Measurements from ENCODE around the gene EHBP1L1.
A peak's percentile ranks its signal among the peaks of the same experiment; 100 is the strongest.
"Not testable (repeated sequence)": the region's sequence is repeated elsewhere in the genome, so short reads cannot be mapped to it uniquely, and the experiment has no call there.

EHBP1L1 gene

DNA sequence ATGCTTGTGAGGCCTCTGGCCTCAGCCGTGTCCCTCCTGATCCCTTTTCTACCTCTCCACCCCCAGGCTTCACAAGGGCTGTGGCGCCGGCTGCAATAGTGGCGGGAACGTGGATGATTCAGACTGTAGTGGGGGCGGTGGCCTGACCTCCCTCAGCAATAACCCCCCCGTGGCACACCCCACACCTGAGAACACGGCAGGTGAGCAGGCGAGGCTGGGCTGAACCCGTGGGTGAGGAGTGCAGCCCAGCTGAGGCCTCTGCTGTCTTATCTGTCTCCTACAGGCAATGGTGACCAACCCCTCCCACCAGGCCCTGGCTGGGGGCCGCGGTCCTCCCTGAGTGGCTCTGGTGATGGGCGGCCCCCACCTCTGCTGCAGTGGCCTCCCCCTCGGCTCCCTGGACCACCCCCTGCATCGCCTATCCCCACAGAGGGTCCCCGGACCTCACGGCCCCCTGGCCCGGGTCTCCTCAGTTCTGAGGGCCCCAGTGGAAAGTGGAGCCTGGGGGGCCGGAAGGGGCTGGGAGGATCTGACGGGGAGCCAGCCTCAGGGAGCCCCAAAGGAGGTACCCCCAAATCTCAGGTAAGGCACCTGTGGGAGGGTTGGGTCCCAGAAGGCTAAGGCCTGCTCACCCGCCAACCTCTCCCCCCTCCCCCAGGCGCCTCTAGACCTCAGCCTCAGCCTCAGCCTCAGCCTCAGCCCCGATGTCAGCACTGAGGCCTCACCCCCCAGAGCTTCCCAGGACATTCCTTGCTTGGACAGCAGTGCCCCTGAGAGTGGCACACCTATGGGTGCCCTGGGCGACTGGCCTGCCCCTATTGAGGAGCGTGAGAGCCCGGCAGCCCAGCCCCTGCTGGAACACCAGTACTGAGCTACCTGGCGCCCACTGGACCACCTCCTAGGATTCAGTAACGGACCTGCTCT lies 60.5 kb downstream of the EHBP1L1 start:
- no peak for DNase-seq (ENCODE audit: low spot score)

DNA sequence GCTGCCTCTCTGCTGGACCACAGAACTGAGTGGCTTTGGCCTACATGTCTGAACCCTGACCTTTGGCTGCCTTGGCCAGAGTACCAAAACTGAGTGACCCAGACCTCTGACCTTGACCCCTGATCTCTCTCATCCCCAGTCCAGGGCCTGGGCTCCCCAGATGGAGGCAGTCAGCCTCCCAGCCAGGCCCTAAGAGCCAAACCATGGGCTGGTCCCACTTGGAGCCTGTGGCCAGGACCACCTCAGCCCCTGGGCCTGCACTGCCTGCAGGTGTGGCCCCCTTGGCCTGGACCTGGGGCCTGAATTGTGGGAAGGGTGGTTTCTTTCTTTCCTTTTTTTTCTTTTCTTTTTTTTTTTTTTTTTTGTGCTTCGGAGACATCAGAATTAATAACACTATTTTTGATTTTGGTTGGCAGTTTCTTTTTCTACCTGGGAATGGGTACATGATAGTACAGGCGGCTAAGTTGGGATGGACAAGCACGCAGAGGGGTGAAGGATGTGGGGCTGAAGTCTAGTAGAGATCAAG lies 61.2 kb downstream of the EHBP1L1 start:
- no peak for DNase-seq (ENCODE audit: low spot score)

DNA sequence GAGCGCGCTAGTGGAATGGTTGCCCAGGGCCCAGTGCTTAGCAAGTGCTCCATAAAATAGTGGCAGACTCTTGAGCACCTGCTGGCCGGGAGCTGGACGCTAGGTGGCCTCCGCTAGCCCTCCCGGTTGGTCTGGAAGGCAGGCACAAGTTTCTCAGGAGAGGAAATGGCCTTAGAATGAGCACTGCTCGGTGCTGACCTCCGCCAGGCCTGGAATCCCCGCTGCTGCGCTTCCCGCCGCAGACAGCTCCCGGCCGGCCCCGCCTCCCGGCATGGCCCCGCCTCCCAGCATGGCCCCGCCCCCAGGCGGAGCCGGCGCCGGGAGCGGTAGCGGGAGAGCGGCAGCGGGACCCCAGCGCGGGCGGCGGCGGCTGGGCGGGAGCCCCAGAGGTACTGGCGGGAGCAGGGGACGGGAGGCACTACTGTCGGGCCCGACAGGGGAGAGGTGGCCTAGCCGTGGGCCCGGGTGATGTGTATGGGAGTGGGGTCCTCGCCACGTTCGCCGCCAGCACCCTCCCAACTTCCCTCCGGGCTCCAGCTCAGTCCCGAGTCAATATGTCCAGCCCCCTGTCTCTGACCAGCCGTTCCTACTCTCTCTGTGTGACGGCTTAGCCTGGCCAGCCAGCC lies 62.1 kb downstream of the EHBP1L1 start, which contains the start of gene SIPA1:
Gene SIPA1 (plus strand): TSS at position 308 of the 626 bp plus-strand sequence. CDS start 2,821 bp downstream, outside the sequence.
- peak; percentile 91 for DNase-seq (ENCODE audit: low spot score)

DNA sequence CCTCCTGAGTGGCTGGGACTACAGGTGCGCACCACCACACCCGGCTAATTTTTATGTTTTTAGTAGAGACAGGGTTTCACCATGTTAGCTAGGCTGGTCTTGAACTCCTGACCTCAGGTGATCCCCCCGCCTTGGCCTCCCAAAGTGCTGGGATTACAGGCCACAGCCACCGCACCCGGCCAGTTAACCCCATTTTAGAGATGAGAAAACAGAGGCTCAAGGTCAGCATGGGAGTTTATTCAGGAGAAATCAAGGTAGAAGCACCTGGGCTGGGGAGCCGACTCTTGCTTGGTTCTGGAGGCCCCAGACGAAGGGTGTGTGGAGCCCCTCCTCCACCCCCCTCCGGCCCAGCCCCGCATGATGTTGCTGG lies 63.4 kb downstream of the EHBP1L1 start:
- DNase-seq (ENCODE audit: low spot score): not testable (repeated sequence)

DNA sequence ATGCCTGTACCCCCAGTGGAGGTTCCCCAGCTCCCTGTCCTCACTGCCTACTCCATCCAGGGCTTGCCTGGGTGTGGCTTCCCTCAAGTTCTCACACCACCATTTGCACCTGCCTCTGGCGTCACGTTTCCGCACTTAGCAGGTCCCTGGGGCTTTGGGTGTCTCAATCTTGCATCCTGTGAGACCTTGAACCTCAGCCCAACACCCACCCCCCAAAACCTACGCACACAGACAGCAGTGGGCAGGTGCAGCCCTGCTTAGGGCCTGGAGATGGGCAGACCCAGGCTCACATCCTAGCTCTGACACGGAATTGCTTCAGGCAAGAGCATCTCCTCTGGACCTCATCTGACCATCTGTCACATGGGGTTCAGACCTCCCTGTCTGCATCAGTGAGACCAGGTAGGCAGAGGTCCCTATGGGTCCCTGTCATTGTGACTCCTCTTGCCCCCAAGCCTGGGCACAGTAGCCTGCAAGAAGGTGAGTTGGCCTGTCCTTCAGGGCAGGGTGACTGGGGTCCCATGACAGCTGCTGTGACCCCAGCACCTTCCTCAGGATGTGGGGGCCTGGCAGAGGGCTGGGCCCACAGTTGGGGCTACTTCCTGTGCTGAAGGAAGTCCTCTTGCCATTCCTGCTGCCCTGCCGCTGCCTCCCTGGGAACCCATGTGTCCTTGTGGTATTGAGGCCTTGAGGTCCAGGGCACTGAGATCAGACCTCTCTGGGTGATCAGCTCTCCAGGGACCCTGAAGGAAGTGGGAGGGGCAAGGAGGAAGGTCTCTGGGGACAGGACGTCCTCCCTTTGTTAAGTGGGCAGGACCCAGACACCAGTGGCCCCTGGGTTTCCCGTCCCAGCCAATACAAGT lies 64.0 kb downstream of the EHBP1L1 start:
- DNase-seq (ENCODE audit: low spot score): no peak

DNA sequence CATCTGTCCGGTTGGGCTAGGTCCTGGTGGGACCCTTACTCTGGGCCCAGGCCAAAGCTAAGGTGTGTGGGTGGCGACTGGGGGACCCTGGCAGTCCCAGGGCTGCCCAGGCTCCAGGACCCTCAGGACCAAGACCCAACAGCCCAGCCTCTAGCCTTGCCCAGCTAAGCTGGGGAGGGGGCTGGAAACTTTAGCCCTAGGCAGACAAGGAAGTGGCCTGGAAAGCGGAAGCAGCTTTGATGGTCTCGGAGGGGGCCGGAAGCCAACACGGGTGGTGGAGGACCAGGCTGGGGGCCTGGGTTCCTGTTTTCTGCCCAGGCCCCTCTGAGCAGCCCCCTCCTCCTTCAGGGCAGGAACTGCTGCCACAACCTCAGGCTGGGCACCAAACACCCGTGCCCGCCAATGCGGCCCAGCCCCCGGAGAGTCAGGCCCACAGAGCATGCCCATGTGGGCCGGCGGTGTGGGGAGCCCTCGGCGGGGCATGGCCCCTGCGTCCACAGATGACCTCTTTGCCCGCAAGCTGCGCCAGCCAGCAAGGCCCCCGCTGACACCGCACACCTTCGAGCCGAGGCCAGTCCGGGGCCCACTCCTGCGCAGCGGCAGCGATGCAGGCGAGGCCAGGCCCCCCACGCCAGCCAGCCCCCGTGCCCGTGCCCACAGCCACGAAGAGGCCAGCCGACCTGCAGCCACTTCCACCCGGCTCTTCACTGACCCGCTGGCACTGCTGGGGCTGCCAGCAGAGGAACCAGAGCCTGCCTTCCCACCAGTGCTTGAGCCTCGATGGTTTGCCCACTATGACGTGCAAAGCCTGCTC lies 64.8 kb downstream of the EHBP1L1 start:
- no peak for DNase-seq (ENCODE audit: low spot score)

DNA sequence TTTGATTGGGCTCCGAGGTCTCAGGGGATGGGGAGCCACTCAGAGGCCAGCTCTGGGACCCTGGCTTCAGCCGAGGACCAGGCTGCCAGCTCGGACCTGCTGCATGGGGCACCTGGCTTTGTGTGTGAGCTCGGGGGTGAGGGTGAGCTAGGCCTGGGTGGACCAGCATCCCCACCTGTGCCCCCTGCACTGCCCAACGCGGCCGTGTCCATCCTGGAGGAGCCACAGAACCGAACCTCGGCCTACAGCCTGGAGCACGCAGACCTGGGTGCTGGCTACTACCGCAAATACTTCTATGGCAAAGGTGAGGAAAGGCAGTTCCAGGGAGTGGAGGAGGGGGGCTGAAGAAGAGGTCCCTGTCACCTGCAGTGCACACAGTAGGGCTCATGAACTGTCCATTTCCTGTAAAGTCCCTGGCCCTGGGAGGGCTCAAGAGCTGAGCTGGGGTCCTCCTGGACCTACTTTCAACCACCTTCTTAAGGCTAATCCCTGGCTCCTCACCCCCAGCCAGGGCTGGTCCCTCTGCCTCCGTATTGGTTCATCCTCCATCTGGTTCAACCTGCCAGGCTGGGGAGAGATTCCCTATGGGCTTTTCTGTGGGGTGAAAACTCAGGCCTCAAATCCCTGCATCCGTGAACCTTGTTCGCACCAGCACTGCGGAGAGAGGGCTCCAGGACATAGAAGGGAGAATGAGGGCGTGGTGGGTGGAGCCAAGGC lies 65.6 kb downstream of the EHBP1L1 start:
- DNase-seq (ENCODE audit: low spot score): no peak

All from hepatic stellate cell (primary cell).